Smooth muscle cell (in vitro differentiated cells): Measurements from ENCODE around the gene PREP. TPM values are rescaled to one million over a fixed set of nuclear protein-coding genes. Genes with fewer than 3 reads are reported as not detected.

Experiments used
- DNase-seq: peaks from one replicate; lab custom pipeline; 2025; ENCODE audit not compliant: unreplicated experiment; lab: John Stamatoyannopoulos, UW
- H2AFZ ChIP-seq: fragments of 200-600 bp; sonication (generic); 2 replicates; pipeline ENCODE4 v1.6.0; 2016; ENCODE audit warnings: antibody characterized with exemption, low read depth, mild to moderate bottlenecking
- H3F3A ChIP-seq: fragments of 200-600 bp; sonication (generic); 2 replicates; pipeline ENCODE4 v1.6.0; 2017; ENCODE audit warnings: antibody characterized with exemption, low read depth
- H3K27ac ChIP-seq: fragments of 200-600 bp; sonication (generic); 2 replicates; pipeline ENCODE4 v1.5.1; 2016; ENCODE audit warnings: low read depth, mild to moderate bottlenecking
- H3K27me3 ChIP-seq: fragments of 200-600 bp; sonication (generic); 2 replicates; pipeline ENCODE4 v1.6.1; 2016; ENCODE audit warnings: low read depth, mild to moderate bottlenecking
- H3K36me3 ChIP-seq: fragments of 200-600 bp; sonication (generic); 2 replicates; pipeline ENCODE4 v1.5.1; 2016; ENCODE audit warnings: low read depth
- H3K4me1 ChIP-seq: fragments of 200-600 bp; sonication (generic); 2 replicates; pipeline ENCODE4 v1.5.1; 2016; ENCODE audit warnings: low read depth
- H3K4me2 ChIP-seq: fragments of 200-600 bp; sonication (generic); 2 replicates; pipeline ENCODE4 v1.6.0; 2016; ENCODE audit warnings: mild to moderate bottlenecking
- H3K4me3 ChIP-seq: fragments of 200-600 bp; sonication (generic); 2 replicates; pipeline ENCODE4 v1.5.1; 2016; ENCODE audit warnings: mild to moderate bottlenecking
- H3K79me2 ChIP-seq: fragments of 200-600 bp; sonication (generic); 2 replicates; pipeline ENCODE4 v1.6.0; 2016; ENCODE audit warnings: low read depth, mild to moderate bottlenecking
- H3K9ac ChIP-seq: fragments of 200-600 bp; sonication (generic); 2 replicates; pipeline ENCODE4 v1.6.0; 2016; ENCODE audit warnings: low read depth
- H3K9me3 ChIP-seq: fragments of 200-600 bp; sonication (generic); replicated peaks from 2 replicates; pipeline ENCODE4 v1.5.1; 2016; ENCODE audit warnings: low read depth
- H4K20me1 ChIP-seq: fragments of 200-600 bp; sonication (generic); 2 replicates; pipeline ENCODE4 v1.6.0; 2016; ENCODE audit warnings: low read depth
- WGBS: methylation state at CpG from one replicate; pipeline ENCODE4 v1.1.7; 2016; ENCODE audit warnings: low lambda C conversion rate; 5-methylcytosine and 5-hydroxymethylcytosine counted together
- polyA plus RNA-seq: library from polyadenylated mRNA; unstranded; fragments of >200 nt; fragmentation: Nextera tagmentation; extraction: Ambion mirVana; gene quantifications from 2 replicates; pipeline ENCODE4 v1.2.1, GENCODE V29; 2016
- total RNA-seq: library from RNA; depleted of rRNA; stranded (reverse); fragments of >200 nt; gene quantifications from 2 replicates; pipeline ENCODE4 v1.2.3, GENCODE V29; 2014
- TF ChIP-seq, protein P1 (sequence below): fragments of 200-600 bp; sonication (generic); IDR thresholded peaks from 2 replicates; pipeline ENCODE4 v1.5.1; 2017; ENCODE audit warnings: borderline replicate concordance, mild to moderate bottlenecking, antibody characterized with exemption; ENCODE audit not compliant: insufficient read depth, poor library complexity, severe bottlenecking

Gene PREP
- total and polyA plus RNA-seq, 2 experiments from 2014 or later, result 23.4 to 33.2 TPM

GRCh38 chr6:105270511-105270910 lies 132.4 kb downstream of the PREP start:
- H4K20me1 ChIP-seq, result no peaks in the 10 kb centered on the region
- no peaks in the 10 kb centered on the region for H3F3A ChIP-seq
- no peak overlapping the region for H2AFZ ChIP-seq
- H3K9me3 ChIP-seq, result no peaks in the 10 kb centered on the region
- TF ChIP-seq, protein P1, sequence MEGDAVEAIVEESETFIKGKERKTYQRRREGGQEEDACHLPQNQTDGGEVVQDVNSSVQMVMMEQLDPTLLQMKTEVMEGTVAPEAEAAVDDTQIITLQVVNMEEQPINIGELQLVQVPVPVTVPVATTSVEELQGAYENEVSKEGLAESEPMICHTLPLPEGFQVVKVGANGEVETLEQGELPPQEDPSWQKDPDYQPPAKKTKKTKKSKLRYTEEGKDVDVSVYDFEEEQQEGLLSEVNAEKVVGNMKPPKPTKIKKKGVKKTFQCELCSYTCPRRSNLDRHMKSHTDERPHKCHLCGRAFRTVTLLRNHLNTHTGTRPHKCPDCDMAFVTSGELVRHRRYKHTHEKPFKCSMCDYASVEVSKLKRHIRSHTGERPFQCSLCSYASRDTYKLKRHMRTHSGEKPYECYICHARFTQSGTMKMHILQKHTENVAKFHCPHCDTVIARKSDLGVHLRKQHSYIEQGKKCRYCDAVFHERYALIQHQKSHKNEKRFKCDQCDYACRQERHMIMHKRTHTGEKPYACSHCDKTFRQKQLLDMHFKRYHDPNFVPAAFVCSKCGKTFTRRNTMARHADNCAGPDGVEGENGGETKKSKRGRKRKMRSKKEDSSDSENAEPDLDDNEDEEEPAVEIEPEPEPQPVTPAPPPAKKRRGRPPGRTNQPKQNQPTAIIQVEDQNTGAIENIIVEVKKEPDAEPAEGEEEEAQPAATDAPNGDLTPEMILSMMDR, result no peak
- no peaks in the 10 kb centered on the region for H3K4me1 ChIP-seq
- no peak for DNase-seq
- H3K79me2 ChIP-seq, result no peaks in the 10 kb centered on the region
- H3K4me3 ChIP-seq, result no peak overlapping the region
- no peak overlapping the region for H3K27ac ChIP-seq
- no peaks in the 10 kb centered on the region for H3K27me3 ChIP-seq
- H3K4me2 ChIP-seq, result no peak overlapping the region
- no peak overlapping the region for H3K9ac ChIP-seq
- H3K36me3 ChIP-seq, result no peaks in the 10 kb centered on the region

DNA sequence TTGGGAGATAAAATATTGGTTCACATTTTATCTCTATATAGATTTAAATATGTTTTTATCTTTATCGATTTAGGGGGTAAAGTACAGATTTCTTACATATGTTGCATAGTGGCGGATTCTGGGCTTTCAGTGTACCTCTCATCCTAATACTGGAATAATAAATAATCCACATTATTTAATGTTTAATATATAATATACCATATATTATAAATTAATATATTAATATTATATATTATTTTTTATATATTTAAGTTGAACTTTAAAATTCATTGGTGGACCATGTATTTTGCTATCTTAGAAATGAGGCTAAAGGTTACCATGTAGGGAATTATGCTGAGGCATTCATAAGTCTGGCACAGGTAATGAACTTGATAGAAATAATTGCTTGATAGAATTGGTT lies 133.5 kb downstream of the PREP start:
- Histone ChIP-seq H3K4me2 (no peak overlapping the region), H4K20me1 (no peaks in the 10 kb centered on the region), H3K36me3 (no peaks in the 10 kb centered on the region), H3K27me3 (no peaks in the 10 kb centered on the region), H3K9me3 (no peaks in the 10 kb centered on the region), H3F3A (no peaks in the 10 kb centered on the region), H3K27ac (no peak overlapping the region), H3K4me3 (no peak overlapping the region), H3K79me2 (no peaks in the 10 kb centered on the region), H3K9ac (no peak overlapping the region), H2AFZ (no peak overlapping the region), H3K4me1 (no peaks in the 10 kb centered on the region)
- TF ChIP-seq, protein P1, result no peak
- WGBS, result 93% methylated on average over 2 of the region's 2 CpGs
- no peak for DNase-seq

GRCh38 chr6:105263685-105264610 lies 138.9 kb downstream of the PREP start:
- WGBS, result 86% methylated on average over 6 of the region's 6 CpGs
- TF ChIP-seq, protein P1, result no peak
- no peak overlapping the region for H3K27ac ChIP-seq
- H3K4me1 ChIP-seq, result peaks cover 11% of the 10 kb centered on the region
- no peaks in the 10 kb centered on the region for H3K9me3 ChIP-seq
- H3K4me2 ChIP-seq, result no peak overlapping the region
- H3K79me2 ChIP-seq, result no peaks in the 10 kb centered on the region
- no peak overlapping the region for H3K9ac ChIP-seq
- DNase-seq, result no peak
- no peaks in the 10 kb centered on the region for H4K20me1 ChIP-seq
- H3K4me3 ChIP-seq, result no peak overlapping the region
- H3F3A ChIP-seq, result no peaks in the 10 kb centered on the region
- H3K36me3 ChIP-seq, result no peaks in the 10 kb centered on the region
- peaks cover 3% of the 10 kb centered on the region for H3K27me3 ChIP-seq
- no peak overlapping the region for H2AFZ ChIP-seq
